Measurements from ENCODE around the gene SH3BP2.

The SH3BP2 gene

DNA sequence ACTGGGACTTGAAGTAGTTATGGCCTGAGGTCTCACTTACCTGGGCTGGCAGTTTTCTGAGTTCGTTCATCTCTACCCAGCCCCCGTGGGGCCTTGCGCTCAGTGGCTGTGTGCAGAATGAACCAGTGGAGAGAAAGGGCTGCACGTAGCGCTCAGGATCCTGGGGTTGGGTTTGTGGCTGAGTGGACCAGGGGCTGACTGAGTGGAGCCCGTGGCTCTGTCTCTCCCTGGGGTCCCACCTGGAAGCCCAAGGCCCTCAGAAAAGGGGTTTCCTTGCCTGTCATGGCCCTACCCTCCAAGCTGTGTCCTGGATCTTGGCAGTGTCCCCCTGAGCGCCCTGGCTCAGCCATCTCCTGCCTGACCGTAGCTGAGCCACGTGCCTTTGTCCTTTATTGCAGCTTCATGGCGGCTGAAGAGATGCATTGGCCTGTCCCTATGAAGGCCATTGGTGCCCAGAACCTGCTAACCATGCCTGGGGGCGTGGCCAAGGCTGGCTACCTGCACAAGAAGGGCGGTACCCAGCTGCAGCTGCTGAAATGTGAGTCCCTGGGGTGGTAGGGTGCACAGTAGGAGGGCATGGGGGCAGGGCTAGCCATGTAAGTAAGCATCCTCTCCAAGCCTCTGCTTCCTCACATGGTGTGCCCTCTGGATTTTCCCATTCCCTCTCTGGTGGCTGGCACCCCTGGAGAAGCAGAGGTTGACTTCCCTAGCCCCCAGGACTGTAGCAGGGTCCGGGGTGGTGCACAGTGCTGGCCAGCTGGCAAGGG is 27.5 kb downstream of the SH3BP2 start:
- no peak for DNase-seq

DNA sequence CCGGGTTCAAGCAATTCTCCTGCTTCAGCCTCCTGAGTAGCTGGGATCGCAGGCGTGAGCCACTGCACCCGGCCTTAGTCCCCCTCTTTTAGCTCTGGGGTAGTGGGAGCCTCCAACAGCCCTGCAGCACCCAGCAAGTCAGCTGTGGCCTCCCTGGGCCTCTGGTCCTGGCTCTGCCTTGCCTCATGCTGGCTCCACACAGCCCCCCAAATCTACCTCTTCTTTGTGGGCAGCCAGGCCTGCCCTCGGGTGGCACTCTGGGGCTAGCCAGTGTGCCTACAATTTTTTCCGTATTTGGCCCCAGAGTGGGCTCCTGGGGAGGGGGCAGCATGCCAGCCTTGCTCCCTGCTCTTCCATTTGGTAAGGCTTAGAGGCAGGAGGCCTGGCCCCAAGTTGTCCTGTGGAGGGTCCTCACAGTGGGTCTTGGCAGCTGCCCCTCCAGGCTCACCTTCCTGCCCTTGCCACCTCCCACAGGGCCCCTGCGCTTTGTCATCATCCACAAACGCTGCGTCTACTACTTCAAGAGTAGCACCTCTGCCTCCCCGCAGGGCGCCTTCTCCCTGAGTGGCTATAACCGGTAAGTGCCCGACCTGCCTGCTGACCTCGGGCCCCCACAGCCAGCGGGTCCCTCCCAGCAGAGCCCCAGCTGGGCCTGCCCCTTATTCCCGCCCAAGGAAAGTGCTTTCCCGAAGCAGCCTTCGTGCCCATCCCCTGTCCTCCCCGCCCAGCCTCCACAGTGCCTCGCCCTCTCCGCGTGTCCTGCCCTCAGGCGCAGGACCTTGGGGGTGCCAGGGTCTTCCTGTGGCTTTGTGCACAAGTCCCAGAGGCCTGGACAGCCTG is 29.8 kb downstream of the SH3BP2 start:
- no peak for DNase-seq

DNA sequence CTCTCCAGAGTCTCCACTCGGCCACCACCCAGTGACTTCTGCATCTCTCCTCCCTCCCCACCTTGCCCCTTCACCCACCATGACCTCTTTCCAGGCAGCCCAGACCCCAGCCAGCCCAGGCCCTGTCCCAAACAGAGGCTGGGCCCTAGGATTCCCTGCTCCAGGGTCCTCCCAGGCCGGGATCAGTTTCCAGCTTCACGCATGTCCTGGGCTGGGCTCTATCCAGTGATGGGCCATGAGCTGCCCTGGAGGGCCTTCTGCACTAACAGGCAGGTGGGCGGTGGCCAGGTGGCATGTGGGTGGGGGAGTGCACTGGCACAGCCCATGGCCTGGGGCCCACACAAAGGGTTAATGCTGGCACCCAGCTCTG is 30.4 kb downstream of the SH3BP2 start:
- no peak for DNase-seq

DNA sequence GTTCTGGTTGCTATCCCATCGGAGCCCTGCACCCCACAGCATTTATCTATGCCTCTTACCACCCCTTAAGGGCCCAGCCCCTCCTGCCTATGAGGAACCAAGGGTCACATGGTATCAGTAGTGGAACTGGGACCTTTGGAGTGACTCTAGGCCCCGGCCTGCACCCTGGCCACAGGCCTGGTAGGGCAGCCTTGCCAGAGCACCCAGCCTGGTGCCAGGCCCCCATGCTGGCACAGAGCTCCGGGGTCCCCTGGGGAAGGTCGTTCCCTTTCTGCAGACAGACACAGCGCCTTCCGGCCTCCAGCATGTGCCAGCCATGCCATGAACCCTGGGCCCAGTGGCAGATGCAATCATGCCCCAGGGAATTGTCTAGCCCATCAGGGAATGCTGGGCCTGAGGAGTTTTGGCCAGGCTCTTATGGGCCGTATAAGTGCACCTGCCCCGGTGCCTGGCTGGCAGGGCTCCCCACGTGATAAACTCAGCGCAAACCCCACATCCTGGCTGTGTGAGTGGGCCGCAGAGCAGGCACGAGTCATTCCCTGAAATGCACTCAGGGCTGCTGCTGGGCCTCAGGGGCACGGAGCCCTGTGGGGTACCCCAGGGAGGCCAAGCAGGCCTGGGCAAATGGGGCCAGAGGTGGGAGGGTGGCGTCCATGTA is 30.9 kb downstream of the SH3BP2 start:
- DNase-seq = no peak

DNA sequence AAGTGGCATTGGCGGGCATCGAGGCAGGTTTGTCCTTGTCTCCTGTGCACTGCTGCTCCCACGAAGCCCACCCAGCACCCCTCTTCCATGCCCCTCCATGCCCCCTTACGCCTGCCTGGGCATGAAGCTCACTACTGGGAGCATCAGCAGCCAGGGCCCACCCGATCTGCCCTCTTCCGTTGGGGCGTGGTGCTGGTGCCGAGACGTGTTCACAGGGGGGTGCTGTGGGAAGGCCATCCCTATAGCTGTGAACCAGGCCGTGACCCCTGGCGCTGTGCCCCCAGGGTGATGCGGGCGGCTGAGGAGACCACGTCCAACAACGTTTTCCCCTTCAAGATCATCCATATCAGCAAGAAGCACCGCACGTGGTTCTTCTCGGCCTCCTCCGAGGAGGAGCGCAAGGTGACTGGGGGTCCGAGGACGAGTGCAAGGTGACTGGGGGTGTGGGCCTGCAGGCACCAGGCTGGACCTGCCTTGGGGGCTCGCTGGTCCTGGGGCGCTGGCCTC is 31.5 kb downstream of the SH3BP2 start:
- DNase-seq = no peak

DNA sequence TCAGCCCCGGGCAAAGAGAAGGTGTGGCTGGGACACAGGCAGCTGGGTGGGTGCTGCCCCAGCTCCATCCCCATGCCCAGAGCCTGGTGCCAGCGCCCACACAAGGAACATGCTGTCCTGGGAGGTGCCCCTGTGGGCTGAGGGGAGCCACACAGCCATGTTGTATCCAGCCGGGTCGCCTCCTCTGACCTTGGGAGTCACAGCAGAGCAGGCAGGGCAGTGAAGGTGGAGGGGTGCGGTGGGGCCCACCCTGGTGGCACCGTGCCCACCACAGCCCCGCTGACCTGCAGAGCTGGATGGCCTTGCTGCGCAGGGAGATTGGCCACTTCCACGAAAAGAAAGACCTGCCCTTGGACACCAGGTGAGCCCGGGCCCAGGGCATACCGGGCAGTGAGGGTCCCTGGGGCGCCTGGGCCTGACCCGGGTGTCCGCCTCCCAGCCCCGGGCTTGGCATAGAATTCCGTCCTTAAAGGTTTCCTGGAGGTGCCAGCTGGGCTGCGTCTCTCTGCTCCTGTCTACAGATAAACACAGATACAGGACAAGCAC is 32.0 kb downstream of the SH3BP2 start:
- DNase-seq = no peak

DNA sequence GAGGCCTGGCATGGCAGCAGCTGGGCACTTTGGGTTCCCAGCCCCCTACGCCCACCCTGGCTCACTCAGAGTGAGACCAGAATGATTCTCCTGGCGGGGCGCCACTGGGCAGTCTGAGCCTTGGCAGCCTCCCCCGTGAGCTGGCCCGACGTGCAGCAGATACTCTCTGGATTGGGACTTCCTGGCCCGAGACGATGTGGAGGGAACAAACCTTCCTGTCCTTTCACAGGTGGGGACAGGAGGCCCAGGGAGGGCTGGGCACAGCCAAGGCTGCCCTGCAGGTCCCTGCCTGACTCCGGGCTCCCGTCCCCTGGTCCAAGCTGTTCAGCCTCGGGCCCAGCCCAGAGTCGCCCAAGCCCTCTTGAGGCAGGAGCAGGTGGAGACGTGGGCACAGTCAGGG is 32.9 kb downstream of the SH3BP2 start:
- no peak for DNase-seq

DNA sequence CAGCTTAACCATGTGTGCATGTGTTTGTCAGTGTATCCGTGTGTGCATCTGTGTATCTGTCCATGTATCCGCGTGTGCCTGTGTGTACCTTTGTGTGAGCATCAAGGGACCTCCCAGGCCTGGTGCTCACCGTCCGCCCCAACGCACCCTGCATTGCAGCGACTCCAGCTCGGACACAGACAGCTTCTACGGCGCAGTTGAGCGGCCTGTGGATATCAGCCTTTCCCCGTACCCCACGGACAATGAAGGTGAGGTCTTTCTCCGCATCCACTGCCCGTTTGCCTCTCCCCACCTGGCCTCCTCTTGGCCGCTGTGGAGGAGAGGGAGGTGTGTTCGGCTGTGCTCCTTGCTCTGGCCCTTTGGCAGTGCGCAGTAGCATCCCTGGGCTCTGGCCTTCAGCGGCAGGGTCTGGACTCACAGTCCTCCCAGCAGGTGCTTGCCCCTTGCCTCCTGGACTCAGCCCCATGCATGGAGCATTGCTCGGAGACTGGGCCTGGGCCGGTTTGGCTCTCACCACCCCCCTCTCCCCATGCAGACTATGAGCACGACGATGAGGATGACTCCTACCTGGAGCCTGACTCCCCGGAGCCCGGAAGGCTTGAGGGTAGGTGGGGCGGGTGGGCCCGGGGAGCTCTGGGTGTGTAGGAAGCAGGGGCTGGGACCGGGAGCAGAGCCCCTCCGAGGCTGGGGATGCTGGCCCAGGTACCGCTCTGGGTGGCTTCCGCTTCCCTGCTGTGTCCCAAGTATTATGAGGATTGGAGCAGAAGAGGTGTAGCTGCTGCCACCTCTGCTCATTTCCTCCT is 34.4 kb downstream of the SH3BP2 start:
- DNase-seq = no peak

DNA sequence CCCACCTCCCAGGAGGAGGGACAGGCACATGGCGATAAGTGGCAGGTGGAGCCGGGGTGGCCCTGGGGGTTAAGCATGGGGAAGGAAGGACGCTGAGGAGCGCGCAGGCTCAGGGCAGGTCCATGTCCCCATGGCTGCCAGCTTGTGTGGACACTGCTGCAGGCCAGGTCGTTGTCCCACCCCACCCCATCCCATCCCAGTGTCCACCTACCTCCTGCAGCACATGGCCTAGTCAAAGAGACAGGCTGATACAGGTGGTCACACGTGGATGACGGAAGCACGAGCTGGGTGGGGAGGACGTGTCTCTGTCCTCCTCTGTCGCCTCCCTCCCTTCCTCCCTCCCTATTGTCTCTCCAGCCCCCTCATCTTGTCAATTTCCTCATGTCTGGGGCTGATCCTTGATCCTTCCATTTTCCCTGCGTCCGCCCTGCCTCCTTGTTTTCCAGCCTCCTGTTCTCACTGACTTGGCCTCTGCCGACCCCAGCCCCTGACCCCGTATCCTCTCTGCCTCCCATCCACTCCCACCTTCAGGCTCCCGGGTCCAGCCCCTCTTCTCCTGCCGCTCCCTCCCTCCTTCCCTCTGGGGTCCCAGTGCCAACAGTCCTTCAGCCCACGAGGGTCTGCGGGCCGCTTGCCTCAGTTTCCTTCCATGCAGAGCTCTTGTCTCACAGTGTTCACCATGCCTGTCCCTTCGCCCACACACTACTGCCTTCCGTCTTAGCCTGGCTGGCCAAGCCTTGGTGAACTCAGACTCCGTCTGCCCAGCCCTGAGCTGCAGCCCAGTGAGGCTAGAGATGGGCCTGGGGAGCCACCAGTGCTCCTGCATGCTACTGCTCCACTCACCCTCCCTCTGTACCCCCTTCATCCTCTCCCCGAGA is 35.2 kb downstream of the SH3BP2 start:
- no peak for DNase-seq

DNA sequence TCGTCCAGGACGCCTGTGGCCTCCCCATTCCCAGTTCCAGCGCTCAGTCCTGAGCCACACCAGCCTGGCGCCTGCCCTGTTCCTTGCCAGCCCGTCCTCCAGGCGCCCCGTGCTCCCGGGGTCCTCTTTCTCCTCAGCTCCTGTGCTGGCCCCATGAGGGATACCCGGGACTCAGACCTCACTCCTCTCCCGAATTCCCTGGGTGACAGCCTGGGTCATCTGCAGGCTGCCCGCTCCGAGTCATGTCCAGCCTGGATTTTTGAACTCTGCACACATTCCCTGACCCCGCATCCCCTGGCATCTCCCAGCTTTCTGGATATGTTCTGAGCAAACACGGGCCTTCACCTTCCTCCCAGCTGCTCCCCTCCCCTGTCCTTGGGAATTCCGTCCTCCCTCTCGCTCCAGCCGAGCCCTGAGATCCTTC is 35.9 kb downstream of the SH3BP2 start:
- no peak for DNase-seq

DNA sequence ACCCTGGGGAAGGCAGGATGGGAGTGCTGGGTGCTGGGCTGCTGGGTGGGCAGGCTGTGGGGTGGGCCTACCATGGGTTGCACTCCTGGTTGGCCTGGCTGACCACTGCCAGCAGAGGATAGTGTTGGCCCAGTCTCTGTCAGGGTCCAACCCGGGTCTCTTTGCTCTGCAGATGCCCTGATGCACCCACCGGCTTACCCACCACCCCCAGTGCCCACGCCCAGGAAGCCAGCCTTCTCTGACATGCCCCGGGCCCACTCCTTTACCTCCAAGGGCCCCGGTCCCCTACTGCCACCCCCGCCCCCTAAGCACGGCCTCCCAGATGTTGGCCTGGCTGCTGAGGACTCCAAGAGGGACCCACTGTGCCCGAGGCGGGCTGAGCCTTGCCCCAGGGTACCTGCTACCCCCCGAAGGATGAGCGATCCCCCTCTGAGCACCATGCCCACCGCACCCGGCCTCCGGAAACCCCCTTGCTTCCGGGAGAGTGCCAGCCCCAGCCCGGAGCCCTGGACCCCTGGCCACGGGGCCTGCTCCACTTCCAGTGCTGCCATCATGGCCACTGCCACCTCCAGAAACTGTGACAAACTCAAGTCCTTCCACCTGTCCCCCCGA is 36.5 kb downstream of the SH3BP2 start:
- DNase-seq = no peak

DNA sequence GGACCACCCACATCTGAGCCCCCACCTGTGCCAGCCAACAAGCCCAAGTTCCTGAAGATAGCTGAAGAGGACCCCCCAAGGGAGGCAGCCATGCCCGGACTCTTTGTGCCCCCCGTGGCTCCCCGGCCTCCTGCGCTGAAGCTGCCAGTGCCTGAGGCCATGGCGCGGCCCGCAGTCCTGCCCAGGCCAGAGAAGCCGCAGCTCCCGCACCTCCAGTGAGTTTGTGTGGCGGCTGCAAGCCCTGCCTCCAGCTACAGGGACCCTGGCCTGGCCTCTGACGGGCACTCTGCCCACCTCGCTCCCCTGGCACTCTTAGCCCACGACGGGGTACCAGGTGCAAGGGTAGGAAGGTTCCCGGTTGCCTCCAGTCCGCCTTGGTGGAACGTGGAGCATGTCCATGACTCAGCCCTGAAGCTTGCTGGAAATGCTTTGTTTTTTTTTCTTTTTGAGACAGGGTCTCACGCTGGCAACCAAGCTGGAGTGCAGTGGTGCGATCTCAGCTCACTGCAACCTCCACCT is 37.1 kb downstream of the SH3BP2 start:
- DNase-seq = no peak

DNA sequence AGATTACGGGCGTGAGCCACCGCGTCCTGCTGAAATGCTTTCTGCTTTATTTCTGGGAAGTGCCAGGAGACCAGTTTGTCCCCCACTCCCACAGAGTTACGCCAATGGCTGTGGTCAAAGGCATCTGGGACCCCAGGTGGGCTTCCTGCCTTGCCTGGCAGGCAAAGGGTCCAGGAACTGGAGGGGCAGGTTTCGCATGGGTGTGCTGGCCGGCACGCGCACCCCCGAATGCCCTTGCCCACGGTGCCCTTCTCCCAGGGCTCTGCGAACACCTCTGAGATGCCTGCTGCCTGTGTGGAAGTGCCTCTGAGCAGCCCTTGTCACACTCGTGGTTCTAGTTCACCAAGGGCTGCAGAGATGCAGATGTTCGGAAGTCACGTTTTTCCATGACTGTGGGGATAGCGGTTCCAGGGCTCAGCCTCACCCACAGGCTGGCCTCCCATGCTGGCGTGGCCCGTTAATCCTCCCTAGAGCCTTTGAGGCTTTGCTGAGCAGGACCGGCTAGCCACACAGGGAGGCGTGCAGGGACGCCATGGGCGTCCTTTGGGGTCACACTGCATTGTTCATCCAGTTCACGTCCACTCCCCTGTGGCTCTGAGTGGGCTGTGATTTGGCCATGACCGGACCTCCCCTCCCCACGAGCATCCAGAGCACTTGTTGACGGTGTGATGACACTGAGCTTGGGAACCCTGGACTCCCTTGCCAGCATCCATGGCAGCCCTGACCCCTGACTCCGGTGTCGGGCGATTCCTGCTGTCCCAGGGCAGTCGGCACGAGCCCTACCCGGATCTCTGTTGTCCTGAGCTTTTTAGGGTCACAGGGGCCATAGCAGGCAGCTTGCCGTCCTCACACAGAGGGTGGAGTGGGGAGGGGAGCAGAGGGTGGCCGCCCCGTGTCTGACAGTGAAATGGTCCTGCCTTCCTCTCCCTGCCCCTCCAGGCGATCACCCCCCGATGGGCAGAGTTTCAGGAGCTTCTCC is 38.0 kb downstream of the SH3BP2 start:
- no peak for DNase-seq

DNA sequence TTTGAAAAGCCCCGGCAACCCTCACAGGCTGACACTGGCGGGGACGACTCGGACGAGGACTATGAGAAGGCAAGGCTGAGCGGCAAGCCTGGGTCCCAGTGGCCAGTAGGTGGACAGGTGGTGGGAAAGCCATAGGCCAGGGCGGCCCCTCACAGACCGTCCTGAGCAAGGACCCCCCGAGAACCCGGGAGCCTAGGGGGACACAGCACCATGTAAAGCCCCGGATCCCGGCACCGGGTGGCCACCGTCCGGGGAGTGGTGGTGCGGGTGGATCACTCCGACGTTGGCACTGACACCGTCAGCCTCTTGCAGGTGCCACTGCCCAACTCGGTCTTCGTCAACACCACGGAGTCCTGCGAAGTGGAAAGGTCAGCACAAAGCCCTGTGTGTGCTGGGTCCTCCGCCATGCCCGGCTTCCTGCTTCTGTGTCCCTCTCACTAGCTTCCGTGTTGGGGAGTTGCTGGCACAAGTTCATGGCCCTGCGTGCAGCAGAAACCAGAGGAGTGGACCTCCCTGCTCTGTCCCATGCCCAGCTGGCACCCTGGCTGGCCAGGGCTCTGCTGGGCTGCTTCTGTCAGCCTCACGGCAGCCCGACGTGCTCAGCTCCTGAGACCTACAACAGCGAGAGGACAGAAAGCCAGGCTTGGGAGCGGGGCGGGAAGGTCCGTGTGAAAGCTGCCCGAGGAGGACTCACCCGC is 38.9 kb downstream of the SH3BP2 start:
- no peak for DNase-seq

DNA sequence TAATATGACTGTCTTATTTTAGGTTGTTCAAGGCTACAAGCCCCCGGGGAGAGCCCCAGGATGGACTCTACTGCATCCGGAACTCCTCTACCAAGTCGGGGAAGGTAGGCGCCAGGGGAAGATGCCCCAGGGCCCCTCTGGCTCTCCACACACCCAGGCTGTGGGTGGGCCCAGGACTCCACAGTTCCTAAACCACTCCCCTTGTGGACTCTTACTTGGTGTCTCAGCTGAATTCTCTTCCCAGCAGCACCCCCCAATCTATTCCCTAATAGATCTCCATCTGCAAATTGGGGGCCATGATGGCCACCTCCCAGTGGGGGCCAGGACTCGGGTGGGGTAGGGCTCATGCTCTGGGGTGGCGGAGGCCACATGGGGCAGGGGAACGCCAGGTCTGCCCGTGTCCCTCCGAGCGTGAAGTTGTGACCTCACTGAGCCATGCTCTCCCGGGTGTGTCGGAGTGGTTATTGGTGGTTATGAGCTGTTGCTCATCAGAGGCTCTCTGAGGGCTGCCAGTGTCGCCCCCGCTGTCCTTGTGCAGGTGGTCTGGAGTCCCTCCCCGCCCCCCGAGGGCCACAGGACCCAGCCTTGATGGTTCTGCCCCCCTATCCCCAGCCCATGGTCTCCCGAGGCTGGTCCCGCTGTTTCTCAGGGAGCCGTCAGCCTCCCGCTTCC is 39.6 kb downstream of the SH3BP2 start:
- no peak for DNase-seq

DNA sequence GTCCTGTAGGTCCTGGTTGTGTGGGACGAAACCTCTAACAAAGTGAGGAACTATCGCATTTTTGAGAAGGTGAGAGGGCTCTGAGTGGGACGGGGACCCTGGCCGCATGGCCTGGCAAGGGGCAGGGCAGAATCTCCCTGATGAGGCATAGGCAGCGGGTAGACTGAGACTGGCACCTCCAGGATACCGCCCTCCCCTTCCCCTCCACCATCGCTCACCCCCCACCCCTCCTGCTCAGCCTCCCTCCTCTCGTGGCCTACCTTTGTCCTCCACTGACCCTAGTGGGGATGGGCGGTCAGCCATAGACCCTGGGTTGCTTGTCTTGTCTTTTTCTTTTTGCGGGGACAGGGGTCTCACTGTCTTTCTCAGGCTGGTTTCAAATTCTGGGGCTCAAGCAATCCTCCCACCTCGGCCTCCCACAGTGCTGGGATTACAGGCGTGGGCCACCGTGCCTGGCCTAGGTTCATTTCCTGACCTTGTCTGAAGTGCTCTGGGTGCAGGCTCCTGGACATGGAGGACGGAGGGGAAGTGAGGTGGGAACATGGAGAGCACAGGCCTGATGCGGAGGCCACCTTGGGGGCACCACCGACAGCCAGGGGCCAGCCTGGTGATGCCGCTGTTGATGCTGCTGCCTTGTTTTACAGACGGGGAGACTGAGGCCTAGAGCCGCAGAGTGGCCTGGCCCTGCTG is 40.2 kb downstream of the SH3BP2 start:
- DNase-seq = no peak

DNA sequence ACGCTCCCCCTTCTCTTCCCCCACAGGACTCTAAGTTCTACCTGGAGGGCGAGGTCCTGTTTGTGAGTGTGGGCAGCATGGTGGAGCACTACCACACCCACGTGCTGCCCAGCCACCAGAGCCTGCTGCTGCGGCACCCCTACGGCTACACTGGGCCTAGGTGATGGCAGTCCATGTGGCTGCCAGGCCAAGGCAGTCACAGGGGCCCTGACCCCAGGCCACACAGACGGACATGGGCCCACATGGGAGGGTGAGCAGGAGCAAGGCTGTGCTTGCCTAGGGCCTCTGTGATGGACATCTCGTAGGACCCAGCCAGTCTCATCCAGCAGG is 40.8 kb downstream of the SH3BP2 start:
- no peak for DNase-seq
